Measurements from ENCODE around the gene MTHFD1L.

Gene MTHFD1L

GRCh38 chr6:151044465-151045441 is 179.3 kb downstream of the MTHFD1L start:
- no peak for DNase-seq

- peak; percentile 23 to 47 for DNase-seq
These were observed 180.2 kb downstream of the MTHFD1L start for GRCh38 chr6:151045511-151046222.

GRCh38 chr6:151051164-151051563 is 185.7 kb downstream of the MTHFD1L start:
- DNase-seq: no peak

GRCh38 chr6:151052021-151052646 is 186.6 kb downstream of the MTHFD1L start:
- no peak for DNase-seq

GRCh38 chr6:151054306-151054705 is 188.8 kb downstream of the MTHFD1L start:
- no peak for DNase-seq

- DNase-seq: no peak
These were observed 190.9 kb downstream of the MTHFD1L start for GRCh38 chr6:151056230-151056907.

GRCh38 chr6:151057061-151057460 is 191.6 kb downstream of the MTHFD1L start:
- no peak for DNase-seq

- no peak for DNase-seq
These were observed 192.7 kb downstream of the MTHFD1L start for GRCh38 chr6:151058021-151058733.

- DNase-seq: no peak
These were observed 194.2 kb downstream of the MTHFD1L start for GRCh38 chr6:151059612-151060095.

- DNase-seq: no peak
These were observed 194.7 kb downstream of the MTHFD1L start for GRCh38 chr6:151060096-151060765.

- DNase-seq: no peak
These were observed 195.4 kb downstream of the MTHFD1L start for GRCh38 chr6:151060766-151061531.

GRCh38 chr6:151063352-151063751 is 197.8 kb downstream of the MTHFD1L start:
- no peak for DNase-seq

- no peak for DNase-seq
These were observed 198.5 kb downstream of the MTHFD1L start for GRCh38 chr6:151063842-151064647.

GRCh38 chr6:151065027-151065815 is 199.7 kb downstream of the MTHFD1L start:
- DNase-seq: no peak

- no peak for DNase-seq
These were observed 202.4 kb downstream of the MTHFD1L start for GRCh38 chr6:151067684-151068596.

GRCh38 chr6:151068761-151069312 is 203.3 kb downstream of the MTHFD1L start:
- DNase-seq: no peak

GRCh38 chr6:151069641-151070040 is 204.1 kb downstream of the MTHFD1L start:
- no peak for DNase-seq

All from cerebellar nuclear complex (tissue), 1 donor.